IMR-90 (cell line): ENCODE measurements around the gene PLXNA4. TPM values are rescaled to one million over a fixed set of nuclear protein-coding genes. Genes with fewer than 3 reads are reported as not detected.

Experiments
- ATAC-seq: fragments of 200-7000 bp; cut with Tn5 transposase; 2 replicates; pipeline ENCODE4 v1.9.1; 2020; ENCODE audit warnings: low read depth, mild to moderate bottlenecking, moderate library complexity
- BruUV-seq: library from RNA; stranded (reverse); fragments of 400-500 nt; replicated peaks from 2 replicates; lab custom pipeline; 2021; lab: Mats Ljungman, UMichigan
- CTCF ChIA-PET: fragments of 300-600 bp; formaldehyde crosslinking; extraction: SDS; loops from one replicate; lab custom pipeline; 2021; ENCODE audit warnings: antibody characterized with exemption; lab: Yijun Ruan, JAX
- POLR2A ChIA-PET: fragments of 300-600 bp; sonication (Branson Sonifier 250); formaldehyde crosslinking; loops from one replicate; lab custom pipeline; 2022; ENCODE audit warnings: antibody characterized with exemption; ENCODE audit not compliant: unreplicated experiment; lab: Charles Lee
- DNase-seq: peaks from one replicate; pipeline ENCODE4 v3.0.0; 2013
- H2AFZ ChIP-seq: replicated peaks from 2 replicates; pipeline ENCODE3; 2013; ENCODE audit warnings: low read length, mild to moderate bottlenecking; ENCODE audit not compliant: poor library complexity
- H2AK5ac ChIP-seq: 2 replicates; pipeline ENCODE4 v1.6.1; 2013; ENCODE audit warnings: low read depth, low read length, inconsistent platforms
- H2AK9ac ChIP-seq: replicated peaks from 2 replicates; pipeline ENCODE3; 2013; ENCODE audit warnings: mild to moderate bottlenecking, low read depth, low read length, moderate library complexity; ENCODE audit not compliant: poor library complexity
- H2BK120ac ChIP-seq: 2 replicates; pipeline ENCODE4 v1.6.1; 2013; ENCODE audit warnings: low read depth, low read length, inconsistent platforms
- H2BK15ac ChIP-seq: 3 replicates; pipeline ENCODE4 v1.6.1; 2013; ENCODE audit warnings: low read depth, low read length, inconsistent platforms
- H2BK20ac ChIP-seq: 2 replicates; pipeline ENCODE4 v1.6.1; 2013; ENCODE audit warnings: low read depth, mild to moderate bottlenecking, inconsistent platforms, low read length, moderate library complexity
- H2BK5ac ChIP-seq: 2 replicates; pipeline ENCODE4 v1.6.1; 2013; ENCODE audit warnings: mild to moderate bottlenecking, low read depth, low read length, inconsistent platforms; ENCODE audit not compliant: poor library complexity, severe bottlenecking
- H3K14ac ChIP-seq: replicated peaks from 2 replicates; pipeline ENCODE4 v1.6.1; 2013; ENCODE audit warnings: low read depth, low read length, inconsistent platforms
- H3K18ac ChIP-seq: 2 replicates; pipeline ENCODE4 v1.6.1; 2013; ENCODE audit warnings: low read depth, low read length, control low read depth
- H3K23ac ChIP-seq: 2 replicates; pipeline ENCODE4 v1.6.1; 2013; ENCODE audit warnings: low read depth, low read length, inconsistent platforms
- H3K27ac ChIP-seq: 2 replicates; pipeline ENCODE4 v1.5.1; 2013; ENCODE audit warnings: mild to moderate bottlenecking, control low read depth, low read length; ENCODE audit not compliant: insufficient read depth
- H3K27me3 ChIP-seq: 2 replicates; pipeline ENCODE4 v1.6.1; 2013; ENCODE audit warnings: low read length; ENCODE audit not compliant: control insufficient read depth, insufficient read depth
- H3K36me3 ChIP-seq: 2 replicates; pipeline ENCODE4 v1.6.1; 2013; ENCODE audit warnings: low read length, mixed read lengths; ENCODE audit not compliant: control insufficient read depth, insufficient read depth
- H3K4ac ChIP-seq: 2 replicates; pipeline ENCODE4 v1.6.1; 2013; ENCODE audit warnings: low read depth, low read length, inconsistent platforms
- H3K4me1 ChIP-seq: 2 replicates; pipeline ENCODE4 v1.6.1; 2013; ENCODE audit warnings: low read length, mixed read lengths; ENCODE audit not compliant: control insufficient read depth, insufficient read depth
- H3K4me2 ChIP-seq: 2 replicates; pipeline ENCODE4 v1.6.1; 2013; ENCODE audit warnings: low read depth, mild to moderate bottlenecking, control low read depth, low read length, moderate library complexity
- H3K4me3 ChIP-seq: 2 replicates; pipeline ENCODE4 v1.5.1; 2013; ENCODE audit warnings: low read depth, mild to moderate bottlenecking, control low read depth, low read length, moderate library complexity; ENCODE audit not compliant: insufficient read depth
- H3K56ac ChIP-seq: 2 replicates; pipeline ENCODE4 v1.6.1; 2013; ENCODE audit warnings: low read length, inconsistent platforms; ENCODE audit not compliant: insufficient read depth; ENCODE audit errors: extremely low read depth
- H3K79me1 ChIP-seq, 2 experiments: 2 replicates each; pipeline ENCODE4 v1.6.1; 2013; ENCODE audit warnings: low read length in 2 of 2, inconsistent platforms in 1 of 2, low read depth in 1 of 2
- H3K9ac ChIP-seq: 2 replicates; pipeline ENCODE4 v1.6.1; 2013; ENCODE audit warnings: low read depth, low read length, control low read depth
- H3K9me1 ChIP-seq: 2 replicates; pipeline ENCODE4 v1.6.1; 2013; ENCODE audit warnings: low read length, inconsistent platforms; ENCODE audit not compliant: insufficient read depth
- H3K9me3 ChIP-seq: 2 replicates; pipeline ENCODE4 v1.6.1; 2013; ENCODE audit warnings: low read length; ENCODE audit not compliant: control insufficient read depth, insufficient read depth
- H4K20me1 ChIP-seq: 2 replicates; pipeline ENCODE4 v1.6.1; 2013; ENCODE audit warnings: low read length, inconsistent platforms; ENCODE audit not compliant: insufficient read depth
- H4K5ac ChIP-seq: 2 replicates; pipeline ENCODE4 v1.6.1; 2013; ENCODE audit warnings: mild to moderate bottlenecking, low read depth, low read length, control low read depth
- H4K8ac ChIP-seq, 2 experiments: 2 replicates each; pipeline ENCODE4 v1.6.1; 2013; ENCODE audit warnings: low read depth in 2 of 2, low read length in 2 of 2, control low read depth in 1 of 2, inconsistent platforms in 1 of 2
- H4K91ac ChIP-seq: 2 replicates; pipeline ENCODE4 v1.6.1; 2013; ENCODE audit warnings: low read depth, low read length, inconsistent platforms; ENCODE audit not compliant: insufficient read depth
- MAZ ChIP-seq: IDR thresholded peaks from 2 replicates; pipeline ENCODE4 v1.6.1; 2012; ENCODE audit warnings: low read depth, mild to moderate bottlenecking, low read length, improper control_type of control experiment, moderate library complexity, borderline replicate concordance
- RFX5 ChIP-seq: IDR thresholded peaks from 2 replicates; pipeline ENCODE4 v1.8.0; 2012; ENCODE audit warnings: low read depth, mild to moderate bottlenecking, low read length, moderate library complexity
- WGBS, 2 experiments: methylation state at CpG; one replicate each; pipeline versions ENCODE4 v1.1.5 to v1.1.7; 2013; ENCODE audit warnings: missing lambda C conversion rate in 2 of 2; ENCODE audit not compliant: insufficient read length in 1 of 2; ENCODE audit errors: extremely low coverage in 2 of 2; 5-methylcytosine and 5-hydroxymethylcytosine counted together
- dilution Hi-C: fragments of 300-500 bp; cut with HindIII; formaldehyde crosslinking; loops from one replicate; pipeline ENCODE4 v1.14.3; 2018; ENCODE audit warnings: low sequenced_read_pairs; ENCODE audit not compliant: unreplicated experiment
- in situ Hi-C: fragments of 300-500 bp; cut with MboI; formaldehyde crosslinking; loops from 3 replicates; pipeline ENCODE4 v1.14.3; 2019; ENCODE audit warnings: low sequenced_read_pairs, inconsistent platforms, mixed read lengths
- intact Hi-C: fragments of 100-400 bp; cut with micrococcal nuclease; formaldehyde crosslinking; loops from 2 replicates; pipeline ENCODE4 v1.10.0; 2022
- polyA plus RNA-seq, 3 experiments: library from polyadenylated mRNA; depleted of rRNA; stranded (reverse); fragments of >200 nt; gene quantifications; 2 replicates each; pipeline ENCODE4 v1.2.3, GENCODE V29; 2012; ENCODE audit warnings: low replicate concordance in 1 of 3
- total RNA-seq: library from RNA; depleted of rRNA; stranded (reverse); fragments of >200 nt; gene quantifications from 2 replicates; pipeline ENCODE4 v1.2.3, GENCODE V29; 2012

Gene PLXNA4
- total and polyA plus RNA-seq, 2 of the 4 experiments (the other 2 are of a cell fraction), result under 0.01 TPM

DNA sequence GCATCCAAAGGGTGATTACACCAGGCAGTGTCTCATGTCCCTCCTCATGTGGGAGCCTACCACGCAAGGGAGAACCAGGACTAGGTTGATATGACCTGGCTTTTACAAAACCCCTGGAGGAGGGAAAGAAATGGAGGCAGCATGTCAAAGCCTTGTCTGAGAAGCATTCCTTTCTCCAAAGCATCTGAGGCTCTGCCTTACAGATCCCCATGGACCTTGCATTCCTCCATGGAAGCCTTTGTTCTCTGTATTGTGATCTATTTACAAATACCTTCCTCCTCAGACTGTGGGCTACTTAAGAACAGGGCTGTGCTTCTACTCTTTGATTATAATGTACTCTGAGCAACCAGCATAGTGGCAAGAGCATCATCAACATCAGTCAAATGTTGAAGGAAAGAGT lies 197.0 kb downstream of the PLXNA4 start:
- H3K9me1 ChIP-seq, result no peaks in the 10 kb centered on the region
- no peak overlapping the region for H2BK120ac ChIP-seq
- no peak overlapping the region for H3K9ac ChIP-seq
- intact Hi-C loops (no loop called here), in situ Hi-C loops (no loop called here), dilution Hi-C loops (no loop called here)
- no peak overlapping the region for H3K18ac ChIP-seq
- H3K56ac ChIP-seq, result no peak overlapping the region
- H4K91ac ChIP-seq, result no peak overlapping the region
- no peaks in the 10 kb centered on the region for H3K4me1 ChIP-seq
- H2AK5ac ChIP-seq, result no peak overlapping the region
- no peaks in the 10 kb centered on the region for H3K79me1 ChIP-seq
- no peak overlapping the region for H3K14ac ChIP-seq
- no peak overlapping the region for H3K4me3 ChIP-seq
- no peak overlapping the region for H3K4ac ChIP-seq
- ChIA-PET POLR2A (no interaction called here), CTCF (no interaction called here)
- H3K4me2 ChIP-seq, result no peak overlapping the region
- no peak overlapping the region for H3K27ac ChIP-seq
- ATAC-seq, result no peak
- H3K23ac ChIP-seq, result no peak overlapping the region
- no peak overlapping the region for H4K5ac ChIP-seq
- no peaks in the 10 kb centered on the region for H3K27me3 ChIP-seq
- TF ChIP-seq RFX5, result no peak
- no peak for TF ChIP-seq MAZ
- DNase-seq, result no peak
- H3K36me3 ChIP-seq, result no peaks in the 10 kb centered on the region
- no peak overlapping the region for H2BK15ac ChIP-seq
- no CpG with 5 or more reads among the region's 1 CpG for WGBS, 2 experiments
- no TSS peak for BruUV-seq
- no peak overlapping the region for H4K8ac ChIP-seq
- no peaks in the 10 kb centered on the region for H3K9me3 ChIP-seq
- no peak overlapping the region for H2BK20ac ChIP-seq
- no peak overlapping the region for H2AFZ ChIP-seq
- H4K20me1 ChIP-seq, result no peaks in the 10 kb centered on the region
- no peak overlapping the region for H2AK9ac ChIP-seq
- H2BK5ac ChIP-seq, result no peak overlapping the region
